Ureter (tissue), 1 donor: ENCODE data around the gene BABAM1. TPM values are rescaled to one million over a fixed set of nuclear protein-coding genes. Genes with fewer than 3 reads are reported as not detected.

ENCODE experiments used
- DNase-seq: peaks from one replicate; pipeline ENCODE4 v3.0.0-alpha.2; 2020; ENCODE audit warnings: low spot score
- total RNA-seq: library from RNA; stranded (reverse); gene quantifications from one replicate; pipeline ENCODE4 v1.2.4, GENCODE V29; 2023
- donor health status: DM: yes; HTN: yes; CAD: no.

BABAM1 gene
- total RNA-seq, 1 donor from 2014 or later = 67.7 TPM

DNA sequence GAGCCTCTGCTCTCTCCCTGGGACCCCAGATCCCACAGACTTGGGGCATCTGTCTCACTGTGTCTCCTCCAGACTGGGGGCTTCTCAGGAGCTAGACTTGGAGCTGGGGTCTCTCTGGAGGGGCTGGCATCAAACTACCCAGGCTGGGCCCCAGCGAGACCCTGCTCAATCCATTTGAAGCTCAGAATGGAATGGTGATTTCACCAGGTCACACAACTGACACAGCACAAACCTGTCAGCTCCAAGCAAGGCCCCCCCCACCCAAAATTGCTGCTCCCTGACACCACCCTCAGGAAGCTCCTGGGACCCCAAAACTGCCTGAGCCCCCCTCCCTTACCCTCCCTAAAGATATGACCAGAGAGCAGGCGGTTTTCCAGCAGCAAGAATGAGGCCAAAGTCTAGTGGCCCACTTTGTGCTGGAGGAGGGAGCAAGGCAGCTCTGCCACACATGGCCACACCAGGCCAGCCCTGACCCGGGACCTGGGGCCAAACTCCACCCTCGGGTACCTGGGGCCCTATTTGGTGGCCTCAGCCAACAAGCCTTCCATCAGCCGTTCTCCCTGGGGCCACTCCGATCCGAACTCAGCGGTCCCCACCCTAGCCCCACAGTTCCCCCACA lies 23.9 kb upstream of the BABAM1 start:
- DNase-seq = no peak

DNA sequence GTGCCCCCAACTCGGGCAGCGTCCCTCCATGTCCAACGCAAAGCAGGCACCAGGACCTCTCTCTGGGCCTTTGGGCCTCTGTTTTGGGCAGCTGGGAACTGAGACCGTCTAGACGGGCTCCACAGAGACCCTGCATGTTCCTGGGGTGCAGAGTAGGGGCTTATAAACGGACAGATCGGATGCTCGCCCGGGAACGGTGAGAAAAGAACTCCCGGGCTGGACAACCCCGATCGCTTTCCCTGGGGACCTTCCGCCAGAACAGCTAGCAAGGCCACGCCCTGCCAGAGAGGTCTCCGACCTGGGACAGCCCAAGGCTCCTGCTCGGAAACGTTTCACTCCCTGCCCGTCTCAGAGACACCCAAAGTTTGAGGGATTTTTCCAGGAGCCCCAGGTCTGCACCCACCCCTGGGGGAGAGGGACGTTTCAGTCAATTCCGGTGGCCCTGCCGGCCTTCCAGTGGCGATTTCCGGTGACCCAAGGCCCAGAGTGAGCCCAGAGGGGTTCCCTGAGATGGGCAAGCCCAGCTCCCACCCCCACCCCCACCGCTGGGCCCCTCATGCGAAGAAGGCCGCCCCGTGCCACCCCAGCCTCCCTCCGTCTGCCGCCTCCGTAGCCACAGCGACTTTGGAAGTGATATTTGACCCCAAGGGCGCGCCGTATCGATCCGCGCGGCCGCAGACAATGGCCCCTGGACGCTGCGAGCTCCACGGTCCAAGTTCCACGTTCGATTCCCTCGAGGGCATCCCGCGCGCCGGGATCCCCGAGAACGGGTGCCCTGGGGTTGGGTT lies 23.2 kb upstream of the BABAM1 start:
- no peak for DNase-seq

DNA sequence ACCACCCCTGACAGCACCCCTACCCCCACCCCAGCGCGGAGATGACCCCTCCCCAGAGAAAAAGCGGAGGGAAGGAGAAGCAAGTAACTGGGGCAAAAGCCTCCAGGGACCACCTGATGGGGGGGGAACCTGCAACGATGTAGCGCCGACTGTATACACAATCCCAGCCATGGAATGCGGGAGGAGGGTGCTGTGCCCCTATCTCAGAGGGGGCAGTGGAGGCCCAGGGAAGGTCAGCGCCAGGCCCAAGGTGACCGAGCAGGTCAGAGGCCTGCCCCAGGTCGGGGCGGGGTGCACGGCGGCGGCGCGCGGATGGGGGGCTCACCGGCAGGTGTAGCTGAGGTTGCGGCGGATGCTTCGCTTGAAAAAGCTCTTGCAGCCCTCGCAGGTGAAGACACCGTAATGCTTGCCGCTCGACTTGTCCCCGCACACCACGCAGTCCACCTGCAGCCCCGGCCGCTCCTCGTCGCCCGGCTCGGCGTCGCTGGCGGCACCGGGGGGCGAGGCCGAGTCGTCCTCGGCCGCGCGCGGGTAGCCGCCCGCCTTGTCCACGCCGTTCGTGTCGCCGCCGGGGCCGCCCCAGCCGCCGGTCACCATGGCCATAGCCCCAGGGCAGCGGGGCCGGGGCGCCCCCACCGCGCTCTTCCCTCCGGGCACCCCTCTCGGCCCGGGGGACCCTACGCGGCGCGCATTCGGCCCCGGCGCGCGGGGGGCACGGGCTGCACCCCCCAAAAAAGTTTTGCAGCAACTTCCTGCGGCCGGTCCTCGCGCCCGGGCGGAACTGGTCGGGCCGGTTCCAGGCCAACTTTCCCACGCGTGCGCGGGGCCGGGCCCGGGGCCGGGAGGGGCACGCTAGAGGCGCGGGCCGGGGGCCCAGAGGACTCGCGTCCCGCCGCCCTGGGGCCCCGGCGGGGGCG lies 22.4 kb upstream of the BABAM1 start:
- no peak for DNase-seq

DNA sequence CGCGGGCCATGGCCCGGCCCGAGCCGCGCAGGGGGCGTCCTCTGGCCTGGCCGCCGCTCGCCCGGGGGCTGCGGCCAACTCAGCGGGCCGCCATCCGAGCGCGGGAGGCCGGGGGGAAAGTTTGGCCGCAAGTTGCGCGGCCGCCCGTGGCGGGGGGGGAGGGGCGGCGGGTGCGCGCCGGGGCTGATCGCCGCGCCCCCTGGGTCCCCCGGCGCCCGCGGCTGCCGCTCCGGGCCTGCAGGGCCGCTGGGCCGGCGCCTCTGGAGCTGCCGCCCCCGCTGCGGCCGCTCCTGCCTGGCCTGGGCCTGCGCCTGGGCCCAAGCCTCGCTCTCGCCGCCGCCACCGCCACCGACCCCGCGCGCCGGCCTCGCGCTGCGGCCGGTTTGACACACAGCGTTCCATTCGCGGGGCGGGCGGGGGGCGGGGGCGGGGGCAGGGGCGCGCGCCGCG lies 21.7 kb upstream of the BABAM1 start, which contains the start of gene NR2F6:
Gene NR2F6, minus strand, starts transcription at position 385 of the 450 bp plus-strand sequence. CDS start 699 bp downstream, outside the sequence.
- DNase-seq = no peak

DNA sequence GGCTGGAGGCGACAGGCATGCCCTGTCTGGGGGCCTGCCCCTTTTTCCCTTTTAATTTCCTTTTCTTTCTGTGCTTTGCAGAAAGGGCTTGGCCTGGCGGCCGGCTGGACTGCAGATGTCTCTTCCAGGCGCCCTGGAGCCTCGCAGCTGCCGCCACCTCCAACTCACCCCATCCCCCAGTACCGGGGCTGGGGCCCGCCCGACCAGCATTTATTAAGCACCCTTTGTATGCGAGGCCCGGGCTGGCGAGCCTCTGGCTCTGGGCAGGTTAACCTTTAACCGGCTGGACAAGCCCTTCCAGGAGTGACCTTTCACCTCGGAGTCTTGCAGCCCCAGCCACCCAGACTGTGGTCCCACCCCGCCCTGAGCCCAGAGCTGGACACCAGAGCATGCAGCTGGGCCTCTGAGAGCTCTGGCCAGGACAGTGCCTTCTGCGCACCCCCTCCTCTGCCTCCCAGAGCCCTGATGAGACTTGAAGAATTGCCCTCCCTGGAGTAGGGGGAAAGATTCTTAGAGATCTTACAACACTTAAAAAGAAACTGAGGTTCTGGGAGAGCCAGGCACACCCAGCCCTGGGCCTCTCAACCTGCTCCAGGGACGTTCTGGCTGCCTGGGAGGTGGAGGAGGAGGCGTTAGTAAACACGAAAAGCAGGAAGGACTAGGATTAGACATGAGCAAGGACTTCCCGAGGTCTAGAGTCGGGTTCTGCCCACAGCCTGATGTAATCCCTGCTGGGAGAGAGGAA lies 20.4 kb upstream of the BABAM1 start:
- DNase-seq = no peak

DNA sequence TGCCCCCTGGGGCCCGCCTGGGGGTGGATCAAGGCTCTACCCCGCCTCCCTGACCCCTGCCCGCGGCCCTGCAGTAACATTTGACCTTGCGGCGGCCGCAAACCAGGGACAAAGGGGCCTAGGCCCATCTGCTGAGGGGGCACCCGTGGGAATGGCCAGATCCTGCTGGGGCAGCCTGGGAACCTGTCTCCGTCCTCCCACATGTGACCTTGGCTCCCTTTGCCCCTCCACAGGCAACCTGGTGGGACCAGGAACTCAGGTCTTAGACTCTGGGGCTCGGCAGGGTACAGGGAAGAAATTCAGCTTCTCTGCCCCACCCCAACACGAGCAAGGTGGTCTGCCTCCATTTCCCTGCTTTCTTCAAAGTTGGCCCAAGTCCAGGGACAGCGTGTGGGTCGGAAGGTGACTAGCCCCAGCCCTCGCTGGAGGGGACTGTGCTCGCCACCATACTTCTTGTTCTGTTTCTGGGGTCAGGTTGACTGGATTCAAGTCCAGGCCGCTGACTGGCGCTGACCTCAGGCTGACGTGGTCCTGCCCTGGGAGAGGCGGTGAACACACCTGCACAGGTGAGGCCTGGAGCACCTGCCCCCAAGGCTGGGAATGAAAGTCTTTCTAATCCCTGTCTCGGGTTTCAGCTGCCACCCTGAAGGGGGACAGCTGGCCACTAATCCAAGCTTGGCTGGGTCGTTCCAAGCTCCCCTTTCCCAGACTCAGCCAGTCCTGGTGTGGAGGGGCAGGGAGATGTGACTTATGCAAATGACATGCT lies 19.0 kb upstream of the BABAM1 start:
- DNase-seq = no peak

DNA sequence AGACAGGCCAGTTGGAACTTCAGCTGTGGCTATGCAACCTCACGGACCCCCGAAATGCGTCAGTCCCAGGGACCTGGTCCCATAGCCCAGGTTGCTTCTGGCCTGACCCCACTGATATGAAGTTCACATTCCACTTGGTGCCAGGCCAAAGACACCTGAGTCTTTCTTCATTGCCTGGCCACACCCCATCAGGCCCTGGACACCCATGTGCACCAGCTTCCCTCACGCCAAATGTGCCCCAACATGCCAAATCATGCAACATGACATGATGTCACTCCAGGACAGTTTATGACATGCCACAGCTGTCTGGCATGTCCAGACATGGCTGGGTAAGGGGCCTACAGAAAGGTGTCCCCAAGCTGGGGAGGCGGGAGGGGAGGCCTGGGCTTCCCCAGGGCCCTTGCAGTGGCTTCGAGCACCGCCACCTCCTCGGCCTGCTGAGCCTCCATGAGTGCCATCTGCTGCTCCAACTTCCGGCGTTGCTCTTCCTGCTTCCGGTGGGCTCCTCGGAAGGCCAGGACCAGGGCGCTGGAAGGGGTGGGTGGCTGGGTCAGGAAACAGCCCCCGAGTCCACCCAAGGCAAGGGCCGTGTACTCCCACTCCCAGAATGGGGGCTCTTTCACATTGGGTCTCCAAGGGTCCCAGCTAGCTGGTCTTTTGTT lies 17.2 kb upstream of the BABAM1 start:
- DNase-seq = no peak

DNA sequence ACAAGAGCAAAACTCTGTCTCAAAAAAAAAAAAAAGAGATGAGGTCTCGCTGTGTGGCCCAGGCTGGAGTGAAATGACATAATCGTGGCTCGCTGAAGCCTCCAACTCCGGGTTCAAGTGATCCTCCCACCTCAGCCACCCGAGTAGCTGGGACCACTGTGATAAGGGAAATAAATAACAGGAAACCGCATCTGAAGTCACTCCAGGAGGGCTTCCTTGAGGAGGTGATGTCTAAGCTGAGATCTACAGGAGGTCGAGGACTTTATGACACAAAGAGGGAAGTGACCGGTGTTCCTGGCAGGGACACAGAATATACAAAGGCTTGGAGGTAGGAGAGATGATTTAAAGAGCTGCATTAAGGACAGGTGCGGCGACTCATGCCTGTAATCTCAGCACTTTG lies 12.6 kb upstream of the BABAM1 start:
- DNase-seq = no peak

DNA sequence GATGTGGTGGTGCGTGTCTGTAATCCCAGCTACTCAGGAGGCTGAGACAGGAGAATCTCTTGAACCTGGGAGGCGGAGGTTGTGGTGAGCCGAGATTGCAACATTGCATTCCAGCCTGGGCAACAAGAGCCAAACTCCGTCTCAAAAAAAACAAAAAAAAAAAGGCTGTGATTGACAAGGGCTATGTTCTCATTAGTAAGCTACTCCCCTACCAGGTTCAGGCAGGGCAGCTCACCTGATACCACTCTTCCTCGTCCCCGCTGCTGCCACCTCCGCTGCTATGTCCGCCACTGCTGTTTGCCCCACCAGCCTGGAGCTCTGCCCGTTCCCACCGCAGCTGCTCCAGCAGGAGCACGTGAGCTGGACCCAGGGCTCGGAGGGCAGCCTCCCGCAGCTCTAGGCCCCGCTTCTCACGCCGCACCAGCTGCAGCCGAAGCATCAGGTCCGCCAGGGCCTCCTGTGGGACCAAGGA lies 12.1 kb upstream of the BABAM1 start:
- no peak for DNase-seq

DNA sequence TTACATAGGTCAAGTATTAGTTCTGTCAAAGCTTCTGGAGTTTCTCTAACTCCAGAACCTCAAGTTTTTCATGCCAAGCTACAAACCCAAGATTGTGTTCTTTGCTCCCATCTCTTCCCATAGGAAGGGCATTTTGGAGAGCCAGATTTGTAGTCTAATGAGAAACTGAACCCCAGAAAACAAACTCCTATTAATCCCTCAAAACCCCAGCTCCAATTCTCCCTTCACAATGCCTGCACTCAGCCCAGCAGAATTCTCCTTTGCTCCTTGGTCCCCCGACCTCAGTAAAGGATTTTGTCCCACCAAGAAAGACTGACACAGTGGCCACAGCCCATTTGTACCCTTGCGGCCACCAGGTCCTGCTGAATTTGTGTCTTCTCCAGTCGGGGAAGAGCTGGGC lies 11.1 kb upstream of the BABAM1 start:
- no peak for DNase-seq

DNA sequence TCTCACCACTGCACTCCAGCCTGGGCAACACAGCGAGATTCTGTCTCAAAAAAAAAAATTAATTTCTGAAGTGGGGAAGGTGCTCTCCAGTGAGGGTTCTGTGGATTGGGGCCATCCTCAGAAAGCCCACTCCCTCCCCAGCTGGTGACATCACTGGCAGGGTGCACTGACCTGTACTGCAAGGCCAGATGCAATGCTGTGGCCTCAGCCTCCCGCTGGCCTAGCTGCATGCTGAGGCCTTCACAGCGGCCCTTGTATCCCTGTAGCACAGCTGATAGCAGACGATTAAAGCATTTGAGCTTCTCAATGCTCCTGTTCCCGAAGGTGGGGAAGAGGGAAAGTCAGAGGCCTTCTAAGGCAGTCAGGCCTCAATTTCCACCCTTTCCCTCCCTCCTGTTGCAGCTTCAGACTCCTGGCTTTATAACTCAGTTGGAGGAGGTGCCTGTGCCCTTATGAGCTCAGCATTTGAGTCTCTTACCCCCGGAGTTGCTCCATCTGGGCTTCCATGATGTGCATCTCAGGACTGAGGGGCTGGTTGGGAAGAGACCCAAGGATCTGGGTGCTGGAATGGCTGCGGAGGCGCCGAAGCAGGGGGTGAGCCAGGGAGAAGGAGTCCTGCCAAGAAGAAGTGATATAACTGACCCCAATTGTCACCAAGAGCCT lies 8.0 kb upstream of the BABAM1 start:
- no peak for DNase-seq

DNA sequence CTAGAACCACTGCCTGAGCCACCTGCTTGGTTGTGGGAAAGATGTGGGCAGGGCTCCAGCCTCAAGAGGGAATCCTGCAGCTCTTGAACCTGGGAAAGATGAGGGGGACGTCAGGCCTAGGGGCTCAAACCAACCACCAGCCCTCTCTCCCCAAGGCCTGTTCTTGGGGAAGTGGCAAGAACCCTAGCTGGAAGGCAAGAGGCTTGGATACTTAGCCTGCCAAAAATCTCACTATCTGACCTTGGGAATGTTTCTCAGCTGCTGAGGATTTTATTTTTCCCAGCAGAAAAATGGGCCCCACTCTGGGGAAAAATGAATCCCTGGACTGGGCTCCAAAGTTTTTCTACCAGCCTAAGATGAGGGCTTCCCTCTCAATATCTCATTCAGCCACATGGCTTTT lies 7.3 kb upstream of the BABAM1 start:
- no peak for DNase-seq

DNA sequence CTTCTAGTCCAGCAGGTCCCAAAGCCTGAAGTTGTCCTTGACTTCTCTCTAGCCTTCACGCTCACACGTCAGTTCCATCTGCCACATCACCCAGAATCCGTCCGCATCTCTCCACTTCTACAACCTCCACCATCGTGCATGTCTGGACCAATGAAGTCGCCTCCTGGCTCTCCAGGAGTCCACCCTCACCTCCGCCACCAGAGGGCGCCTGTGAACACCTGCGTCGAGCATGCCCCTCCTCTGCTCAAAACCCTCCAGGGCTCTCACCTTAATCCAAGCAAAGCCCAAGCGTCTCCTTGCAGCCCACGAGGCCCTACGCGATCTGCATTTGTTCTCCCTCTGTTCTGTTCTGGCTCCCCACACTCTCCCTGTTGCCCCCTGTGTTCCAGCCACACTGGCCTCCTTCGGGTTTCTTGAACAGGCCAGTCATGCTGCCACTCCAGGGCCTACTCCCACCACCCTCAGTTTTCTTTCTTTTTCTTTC lies 6.4 kb upstream of the BABAM1 start:
- peak; percentile 84 for DNase-seq

DNA sequence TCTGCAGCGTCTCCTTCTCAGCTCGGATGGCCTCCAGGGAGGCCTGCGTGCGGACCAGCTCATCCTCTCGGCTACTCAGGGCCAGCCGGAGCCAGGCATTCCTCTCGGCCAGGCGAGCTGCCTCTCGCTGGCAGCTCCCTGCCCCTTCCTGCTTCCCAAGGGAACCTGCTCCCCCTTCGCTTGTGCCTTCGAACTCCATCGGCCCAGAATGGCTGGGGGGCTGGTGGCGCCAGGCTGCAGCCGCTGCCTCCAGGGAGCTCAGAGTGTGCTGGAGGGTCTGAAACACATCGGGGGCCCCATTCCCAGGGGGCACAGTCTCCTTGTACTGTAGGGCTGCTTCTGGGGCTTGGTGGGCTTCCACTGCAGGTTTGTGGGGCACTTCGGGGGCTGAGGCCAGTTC lies 4.7 kb upstream of the BABAM1 start:
- no peak for DNase-seq

DNA sequence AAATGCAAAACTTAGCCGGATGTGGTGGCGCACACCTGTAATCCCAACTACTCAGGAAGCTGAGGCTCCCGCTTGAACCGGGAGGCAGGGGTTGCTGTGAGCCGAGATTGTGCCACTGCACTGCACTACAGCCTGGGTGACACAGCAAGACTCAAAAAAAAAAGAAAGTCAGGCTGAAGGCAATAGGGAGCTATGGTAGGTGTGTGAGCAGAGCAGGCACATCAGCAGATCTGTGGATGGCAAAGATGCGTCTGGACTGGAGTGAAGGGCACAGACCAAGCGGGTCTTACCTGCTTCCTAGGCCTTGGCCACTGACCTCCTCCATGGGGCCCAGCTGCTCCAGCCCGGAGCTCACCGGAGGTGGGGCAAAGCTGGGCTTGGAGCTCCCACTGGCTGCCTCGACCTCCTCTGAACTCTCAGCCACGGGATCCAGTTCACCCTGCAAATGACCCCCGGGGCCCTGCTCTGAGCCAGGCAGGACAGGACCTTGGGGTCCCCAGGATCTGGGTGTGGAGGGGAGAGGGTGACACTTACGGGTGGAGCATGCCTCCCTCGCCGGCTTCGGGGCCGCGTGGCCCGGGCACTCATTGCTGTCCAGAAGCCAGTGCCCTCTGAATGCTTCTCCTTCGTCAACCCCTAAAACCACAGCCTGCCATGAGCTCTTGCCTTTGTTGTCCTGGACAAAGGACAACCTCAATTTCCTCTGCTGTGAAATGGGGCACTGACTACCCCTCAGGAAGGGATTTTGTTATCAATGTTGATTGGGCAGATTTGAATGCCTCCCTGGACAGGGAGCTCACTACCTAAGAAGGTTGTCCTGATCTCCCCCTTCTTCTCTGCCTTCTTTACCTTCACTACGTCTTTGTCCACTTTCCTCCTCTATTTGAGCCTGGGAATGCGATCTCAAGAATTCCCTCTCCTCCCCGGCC lies 3.3 kb upstream of the BABAM1 start:
- no peak for DNase-seq

DNA sequence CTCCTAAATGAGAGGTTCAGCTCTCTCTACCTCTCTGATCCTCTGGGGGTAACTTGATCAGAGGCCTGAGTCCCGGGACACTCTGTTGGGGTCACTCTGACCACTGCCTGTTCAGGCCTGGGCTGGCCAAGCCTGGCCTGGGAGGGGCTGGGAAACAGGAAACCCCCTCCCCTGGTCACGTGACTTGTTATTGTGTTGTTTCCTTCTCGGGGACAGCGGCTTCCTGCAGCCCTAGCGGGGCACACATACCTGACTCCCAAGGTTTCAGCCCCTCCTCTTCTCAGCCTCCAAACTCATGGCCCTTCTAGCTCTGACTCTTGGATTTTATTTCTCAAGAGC lies 2.6 kb upstream of the BABAM1 start, which contains the start of gene USHBP1:
Gene USHBP1, minus strand, starts transcription at position 105 of the 339 bp plus-strand sequence. CDS start 446 bp downstream, outside the sequence.
- no peak for DNase-seq

DNA sequence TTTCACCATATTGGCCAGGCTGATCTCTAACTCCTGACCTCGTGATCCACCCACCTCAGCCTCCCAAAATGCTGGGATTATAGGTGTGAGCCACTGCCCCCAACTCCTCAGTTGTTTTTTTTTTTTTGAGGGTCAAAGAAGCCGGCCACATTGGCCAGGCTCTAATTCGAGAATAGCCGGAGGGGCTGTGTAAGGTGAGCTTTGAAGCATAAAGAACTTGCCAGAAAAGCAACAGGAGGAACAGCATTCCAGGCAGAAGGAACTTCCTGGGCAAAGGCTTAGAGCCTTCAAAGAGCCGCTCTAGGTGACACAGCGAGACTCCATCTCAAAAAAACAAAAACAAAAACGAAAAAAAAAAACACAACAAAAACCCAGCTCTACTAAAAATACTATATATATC lies 1.2 kb upstream of the BABAM1 start:
- no peak for DNase-seq

DNA sequence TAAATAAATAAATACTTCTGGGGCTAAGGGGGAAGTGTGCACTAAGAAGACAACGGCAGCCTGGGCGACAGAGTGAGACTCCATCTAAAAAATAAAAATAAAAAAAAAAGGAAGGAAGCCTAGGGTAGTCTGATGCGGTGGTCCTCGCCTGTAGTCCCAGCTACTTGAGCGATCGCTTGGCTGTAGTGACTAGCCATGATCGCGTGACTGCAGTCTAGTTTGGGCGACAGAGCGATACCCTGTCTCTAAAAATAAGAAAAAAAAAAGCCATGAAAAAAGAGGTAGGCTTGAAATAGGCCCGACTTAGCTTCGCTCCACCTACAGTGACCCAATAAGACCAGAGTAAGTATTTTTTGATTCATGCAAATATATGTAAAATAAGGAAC lies 661 bp upstream of the BABAM1 start:
- no peak for DNase-seq
